GM19397 (cell line): Measurements from ENCODE around the gene RNASET2.

ENCODE experiments used
- ATAC-seq: cut with Tn5 transposase; IDR thresholded peaks from one replicate; pipeline ENCODE4 v1.9.1; 2021; ENCODE audit warnings: mild to moderate bottlenecking, moderate library complexity; ENCODE audit not compliant: unreplicated experiment

The RNASET2 gene

GRCh38 chr6:166956444-166957086 is at the start of gene RNASET2:
TSS of gene RNASET2 (minus strand) at chr6:166956550. CDS start at chr6:166956182, 368 bp downstream.
- peak; percentile 77 for ATAC-seq

- no peak for ATAC-seq
These were observed 49.2 kb upstream of the RNASET2 start for GRCh38 chr6:167005350-167006159.

GRCh38 chr6:167000759-167001158 is 44.4 kb upstream of the RNASET2 start:
- no peak for ATAC-seq

GRCh38 chr6:166999884-167000253 is 43.5 kb upstream of the RNASET2 start:
- no peak for ATAC-seq

GRCh38 chr6:166999145-166999883 is 43.0 kb upstream of the RNASET2 start, which contains the start of gene CEP43:
TSS of gene CEP43 (plus strand) at chr6:166999397. CDS start at chr6:166999413, 16 bp downstream.
- peak; percentile 92 for ATAC-seq

GRCh38 chr6:166998256-166999144 is 42.1 kb upstream of the RNASET2 start:
- peak; percentile 6 for ATAC-seq

- peak; percentile 15 for ATAC-seq
These were observed 41.5 kb upstream of the RNASET2 start for GRCh38 chr6:166997768-166998255.

- no peak for ATAC-seq
These were observed 41.0 kb upstream of the RNASET2 start for GRCh38 chr6:166997348-166997747.

- ATAC-seq: no peak
These were observed 40.1 kb upstream of the RNASET2 start for GRCh38 chr6:166996406-166996805.

GRCh38 chr6:166989427-166990032 is 33.2 kb upstream of the RNASET2 start:
- peak; percentile 52 for ATAC-seq

GRCh38 chr6:166988674-166989201 is 32.4 kb upstream of the RNASET2 start:
- ATAC-seq: no peak

- ATAC-seq: no peak
These were observed 31.6 kb upstream of the RNASET2 start for GRCh38 chr6:166987930-166988329.

- ATAC-seq: no peak
These were observed 31.1 kb upstream of the RNASET2 start for GRCh38 chr6:166987448-166987847.

- ATAC-seq: no peak
These were observed 24.4 kb upstream of the RNASET2 start for GRCh38 chr6:166980738-166981137.

GRCh38 chr6:166977621-166978525 is 21.5 kb upstream of the RNASET2 start:
- no peak for ATAC-seq

- no peak for ATAC-seq
These were observed 20.3 kb upstream of the RNASET2 start for GRCh38 chr6:166976636-166977035.

GRCh38 chr6:166972101-166972500 is 15.8 kb upstream of the RNASET2 start:
- ATAC-seq: no peak

- ATAC-seq: no peak
These were observed 14.9 kb upstream of the RNASET2 start for GRCh38 chr6:166971271-166971670.

GRCh38 chr6:166970776-166971175 is 14.4 kb upstream of the RNASET2 start:
- ATAC-seq: no peak
